ENCODE data around the gene SYNGAP1. TPM values are rescaled to one million over a fixed set of nuclear protein-coding genes. Genes with fewer than 3 reads are reported as not detected.
"Not testable (repeated sequence)": the region's sequence is repeated elsewhere in the genome, so short reads cannot be mapped to it uniquely, and the experiment has no call there.

Gene SYNGAP1
- total RNA-seq, 4 donors from 2014 or later = 4.9 to 37.2 (median 11.1) TPM

DNA sequence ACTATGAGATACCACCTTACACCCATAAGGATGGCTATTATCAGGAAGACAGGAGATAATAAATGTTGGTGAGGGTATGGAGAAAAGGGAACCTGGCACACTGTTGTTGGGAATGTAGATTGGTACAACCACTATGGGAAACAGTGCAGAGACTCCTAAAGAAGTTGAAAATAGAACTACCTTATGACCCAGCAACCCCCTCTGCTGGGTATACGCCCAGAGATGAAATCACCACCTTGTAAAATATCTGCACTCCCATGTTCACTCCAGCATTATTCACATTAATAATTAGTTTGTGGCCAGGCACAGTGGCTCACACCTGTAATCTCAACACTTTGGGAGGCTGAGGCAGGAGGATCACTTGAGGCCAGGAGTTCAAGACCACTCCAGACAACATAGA, 61.3 kb downstream of the SYNGAP1 start:
- TF ChIP-seq EP300 (IDR thresholded peaks at IDR 0.05; ENCODE audit: low read depth) (no peak), POLR2AphosphoS5 (IDR thresholded peaks at IDR 0.05) (no peak), CTCF (IDR thresholded peaks at IDR 0.05) (no peak), POLR2A (IDR thresholded peaks at IDR 0.05) (no peak)
- no peak for DNase-seq
- H3K27ac ChIP-seq = no peak overlapping the region
- H3K4me1 ChIP-seq = no peaks in the 10 kb centered on the region
- no peaks in the 10 kb centered on the region for H3K27me3 ChIP-seq
- in situ Hi-C loops (cut with MboI; ENCODE audit: low pct_ligation_motif_present in 1 of 4, low pct_unique_long_range_greater_than_20kb in 1 of 4, low sequenced_read_pairs in 3 of 4) = no loop called here
- no peaks in the 10 kb centered on the region for H3K36me3 ChIP-seq
- intact Hi-C loops (cut with DNase I; ENCODE audit: low total_unique reads) = no loop called here
- no peak overlapping the region for H3K4me3 ChIP-seq
- no peaks in the 10 kb centered on the region for H3K9me3 ChIP-seq
- 53% methylated on average over 1 of the region's 1 CpG; no CpG with 5 or more reads in 1 of the 2 donors for WGBS, 2 donors (ENCODE audit: low coverage in 1 of 2)

DNA sequence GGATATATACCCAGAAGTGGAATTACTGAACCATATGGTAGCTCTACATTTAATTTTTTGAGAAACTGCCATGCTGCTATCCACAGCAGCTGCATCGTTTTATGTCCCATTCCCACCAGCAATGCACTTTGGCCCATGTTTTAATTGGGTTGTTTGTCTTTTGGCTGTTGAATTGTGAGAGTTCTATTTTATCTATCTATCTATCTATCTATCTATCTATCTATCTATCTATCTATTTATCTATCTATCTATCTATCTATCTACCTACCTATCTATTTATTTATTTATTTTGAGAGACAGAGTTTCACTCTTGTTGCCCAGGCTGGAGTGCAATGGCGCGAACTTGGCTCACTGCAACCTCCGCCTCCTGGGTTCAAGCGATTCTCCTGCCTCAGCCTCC, 62.8 kb downstream of the SYNGAP1 start:
- intact Hi-C loops (cut with DNase I; ENCODE audit: low total_unique reads); DNase-seq; H3K4me3 ChIP-seq; H3K27ac ChIP-seq; H3K9me3 ChIP-seq; H3K27me3 ChIP-seq; H3K36me3 ChIP-seq; in situ Hi-C loops (cut with MboI; ENCODE audit: low pct_ligation_motif_present in 1 of 4, low pct_unique_long_range_greater_than_20kb in 1 of 4, low sequenced_read_pairs in 3 of 4); H3K4me1 ChIP-seq: not testable (repeated sequence)
- WGBS, 2 donors (ENCODE audit: low coverage in 1 of 2) = 79 to 92% methylated on average over 4 to 5 of the region's 5 CpGs

DNA sequence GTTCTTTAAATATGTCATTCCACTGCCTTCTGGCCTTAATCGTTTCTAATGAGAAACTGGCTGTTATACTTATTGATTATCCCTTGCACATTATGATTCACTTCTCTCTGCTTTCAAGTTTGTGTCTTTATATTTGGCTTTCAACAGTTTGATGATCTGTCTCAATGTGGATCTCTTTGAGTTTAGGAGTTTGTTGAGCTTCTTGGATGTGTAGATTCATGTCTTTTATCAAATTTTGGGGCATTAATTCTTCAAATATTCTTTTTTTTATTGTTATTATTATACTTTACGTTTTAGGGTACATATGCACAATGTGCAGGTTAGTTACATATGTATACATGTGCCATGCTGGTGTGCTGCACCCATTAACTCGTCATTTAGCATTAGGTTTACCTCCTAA, 63.8 kb downstream of the SYNGAP1 start:
- 72% methylated on average over 2 to 3 of the region's 3 CpGs for WGBS, 2 donors (ENCODE audit: low coverage in 1 of 2)
- no peak for DNase-seq
- no peaks in the 10 kb centered on the region for H3K4me1 ChIP-seq
- H3K36me3 ChIP-seq = no peaks in the 10 kb centered on the region
- no peak overlapping the region for H3K4me3 ChIP-seq
- no peak overlapping the region for H3K27ac ChIP-seq
- no peak for TF ChIP-seq EP300 (IDR thresholded peaks at IDR 0.05; ENCODE audit: low read depth)
- TF ChIP-seq POLR2A (IDR thresholded peaks at IDR 0.05) = no peak
- TF ChIP-seq CTCF (IDR thresholded peaks at IDR 0.05) = no peak
- no peak for TF ChIP-seq POLR2AphosphoS5 (IDR thresholded peaks at IDR 0.05)
- no peaks in the 10 kb centered on the region for H3K27me3 ChIP-seq
- H3K9me3 ChIP-seq = no peaks in the 10 kb centered on the region
- in situ Hi-C loops (cut with MboI; ENCODE audit: low pct_ligation_motif_present in 1 of 4, low pct_unique_long_range_greater_than_20kb in 1 of 4, low sequenced_read_pairs in 3 of 4) (no loop called here), intact Hi-C loops (cut with DNase I; ENCODE audit: low total_unique reads) (no loop called here)

- intact Hi-C loops (cut with DNase I; ENCODE audit: low total_unique reads); H3K27me3 ChIP-seq; H3K27ac ChIP-seq; DNase-seq; in situ Hi-C loops (cut with MboI; ENCODE audit: low pct_ligation_motif_present in 1 of 4, low pct_unique_long_range_greater_than_20kb in 1 of 4, low sequenced_read_pairs in 3 of 4); H3K4me3 ChIP-seq; H3K9me3 ChIP-seq; H3K36me3 ChIP-seq; H3K4me1 ChIP-seq: not testable (repeated sequence)
- 57 to 68% methylated on average over 1 to 4 of the region's 6 CpGs for WGBS, 2 donors (ENCODE audit: low coverage in 1 of 2)
Observed at GRCh38 chr6:33484673-33485262, 64.9 kb downstream of the SYNGAP1 start.

GRCh38 chr6:33485680-33486079, 65.8 kb downstream of the SYNGAP1 start:
- intact Hi-C loops (cut with DNase I; ENCODE audit: low total_unique reads); H3K4me3 ChIP-seq; H3K9me3 ChIP-seq; H3K27ac ChIP-seq; DNase-seq; H3K4me1 ChIP-seq; H3K27me3 ChIP-seq; in situ Hi-C loops (cut with MboI; ENCODE audit: low pct_ligation_motif_present in 1 of 4, low pct_unique_long_range_greater_than_20kb in 1 of 4, low sequenced_read_pairs in 3 of 4); H3K36me3 ChIP-seq: not testable (repeated sequence)
- WGBS, 2 donors (ENCODE audit: low coverage in 1 of 2) = 80% methylated on average over 1 of the region's 25 CpGs; no CpG with 5 or more reads in 1 of the 2 donors

DNA sequence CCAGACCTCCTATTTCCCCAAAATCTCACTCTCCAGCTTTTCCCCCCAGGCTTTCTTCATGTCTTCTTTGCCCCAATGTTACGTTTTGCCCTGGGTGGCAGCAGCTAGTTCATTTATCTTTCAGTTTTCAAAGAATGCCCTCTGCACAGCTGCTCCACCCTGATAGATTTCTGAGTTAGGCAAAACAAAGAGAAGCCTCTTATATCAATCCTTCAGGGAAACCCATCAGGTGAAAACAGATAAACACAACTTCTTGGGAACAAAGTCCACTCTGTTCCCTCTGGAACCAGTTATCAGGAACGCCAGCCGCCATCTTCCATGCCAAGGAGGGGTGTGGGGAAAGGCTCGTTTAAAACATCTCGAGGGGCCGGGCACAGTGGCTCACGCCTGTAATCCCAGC, 68.5 kb downstream of the SYNGAP1 start:
- Histone ChIP-seq H3K27me3 (no peaks in the 10 kb centered on the region), H3K4me1 (no peaks in the 10 kb centered on the region), H3K9me3 (no peaks in the 10 kb centered on the region), H3K27ac (no peak overlapping the region), H3K4me3 (no peak overlapping the region), H3K36me3 (no peaks in the 10 kb centered on the region)
- intact Hi-C loops (cut with DNase I; ENCODE audit: low total_unique reads) (no loop called here), in situ Hi-C loops (cut with MboI; ENCODE audit: low pct_ligation_motif_present in 1 of 4, low pct_unique_long_range_greater_than_20kb in 1 of 4, low sequenced_read_pairs in 3 of 4) (no loop called here)
- no peak for TF ChIP-seq POLR2A (IDR thresholded peaks at IDR 0.05)
- no peak for DNase-seq
- WGBS, 2 donors (ENCODE audit: low coverage in 1 of 2) = 54 to 58% methylated on average over 6 to 7 of the region's 7 CpGs
